Activated T-cell treated with anti-CD3 and anti-CD28 coated beads, Interleukin-2, amount 50 U/mL, for 48 hours (primary cell): ENCODE measurements around the gene PODN.
A peak's percentile ranks its signal among the peaks of the same experiment; 100 is the strongest.

Experiments used
- DNase-seq, 2 experiments: peaks; one replicate each; pipeline ENCODE4 v3.0.0-alpha.2; 2020

The PODN gene

GRCh38 chr1:53090227-53091147 lies 28.5 kb downstream of the PODN start:
- no peak for DNase-seq

- DNase-seq: no peak
Measured at GRCh38 chr1:53091841-53092645, 30.0 kb downstream of the PODN start.

- no peak for DNase-seq
Measured at GRCh38 chr1:53092659-53093450, 30.8 kb downstream of the PODN start.

GRCh38 chr1:53093451-53093754 lies 31.4 kb downstream of the PODN start:
- no peak for DNase-seq

GRCh38 chr1:53093778-53094532 lies 31.9 kb downstream of the PODN start:
- DNase-seq: no peak

- DNase-seq: no peak
Measured at GRCh38 chr1:53094533-53094919, 32.5 kb downstream of the PODN start.

- DNase-seq: no peak
Measured at GRCh38 chr1:53104289-53104913, 42.4 kb downstream of the PODN start.

GRCh38 chr1:53107090-53107489 lies 45.1 kb downstream of the PODN start:
- no peak for DNase-seq

GRCh38 chr1:53107570-53108322 lies 45.7 kb downstream of the PODN start:
- DNase-seq: no peak

GRCh38 chr1:53108646-53109580 lies 46.9 kb downstream of the PODN start:
- no peak for DNase-seq

- peak; percentile 59 to 63 for DNase-seq
Measured at GRCh38 chr1:53110370-53111072, 48.5 kb downstream of the PODN start.

GRCh38 chr1:53111073-53111556 lies 49.1 kb downstream of the PODN start:
- DNase-seq: peak; percentile 24 to 40

- no peak for DNase-seq
Measured at GRCh38 chr1:53111693-53112092, 49.7 kb downstream of the PODN start.

GRCh38 chr1:53112271-53112774 lies 50.3 kb downstream of the PODN start:
- DNase-seq: no peak

- no peak for DNase-seq
Measured at GRCh38 chr1:53112861-53113260, 50.8 kb downstream of the PODN start.

GRCh38 chr1:53114090-53114489 lies 52.1 kb downstream of the PODN start:
- DNase-seq: no peak

- no peak for DNase-seq
Measured at GRCh38 chr1:53114581-53115400, 52.8 kb downstream of the PODN start.
